WTC11 (cell line): Measurements from ENCODE around the gene KSR2. TPM values are rescaled to one million over a fixed set of nuclear protein-coding genes. Genes with fewer than 3 reads are reported as not detected.

Experiments used
- ATAC-seq: fragments of 200-7000 bp; cut with Tn5 transposase; 2 replicates; pipeline ENCODE4 v1.10.0; 2021; ENCODE audit warnings: mild to moderate bottlenecking, moderate library complexity
- CTCF ChIA-PET: fragments of 300-600 bp; sonication (Branson Sonifier 250); formaldehyde crosslinking; loops from one replicate; lab custom pipeline; 2021; ENCODE audit warnings: antibody characterized with exemption; lab: Charles Lee
- POLR2A ChIA-PET: fragments of 350-600 bp; sonication (Branson Sonifier 250); formaldehyde crosslinking; loops from one replicate; lab custom pipeline; 2021; ENCODE audit warnings: antibody characterized with exemption; lab: Charles Lee
- DNase-seq: peaks from one replicate; pipeline ENCODE4 v3.0.0; 2021; ENCODE audit warnings: low spot score
- H3K27ac Mint-ChIP-seq: 2 replicates; pipeline ENCODE4 v1.8.0; 2021; ENCODE audit warnings: mixed read lengths
- H3K27me3 Mint-ChIP-seq: 2 replicates; pipeline ENCODE4 v1.8.0; 2021; ENCODE audit warnings: low read depth, mild to moderate bottlenecking, moderate library complexity, mixed read lengths
- H3K36me3 Mint-ChIP-seq: 2 replicates; pipeline ENCODE4 v1.8.0; 2021; ENCODE audit warnings: mixed read lengths
- H3K4me1 Mint-ChIP-seq: 2 replicates; pipeline ENCODE4 v1.8.0; 2022; ENCODE audit warnings: mixed read lengths
- H3K4me3 Mint-ChIP-seq: 2 replicates; pipeline ENCODE4 v1.8.0; 2021; ENCODE audit warnings: mild to moderate bottlenecking, moderate library complexity, mixed read lengths
- H3K9me3 Mint-ChIP-seq: 2 replicates; pipeline ENCODE4 v1.8.0; 2021; ENCODE audit warnings: mixed read lengths
- ATF1 ChIP-seq: sonication (generic); formaldehyde crosslinking; IDR thresholded peaks from 2 replicates; pipeline ENCODE4 v1.8.1; 2023; ENCODE audit warnings: mild to moderate bottlenecking, moderate library complexity, missing genetic modification reagents
- ATF3 ChIP-seq: sonication (generic); formaldehyde crosslinking; conservative IDR thresholded peaks from 2 replicates; pipeline ENCODE4 v1.8.1; 2022; ENCODE audit warnings: mild to moderate bottlenecking, missing genetic modification reagents
- CREB1 ChIP-seq: sonication (generic); formaldehyde crosslinking; IDR thresholded peaks from 2 replicates; pipeline ENCODE4 v1.8.0; 2023; ENCODE audit warnings: mild to moderate bottlenecking, missing genetic modification reagents
- E2F1 ChIP-seq: sonication (generic); formaldehyde crosslinking; IDR thresholded peaks from 2 replicates; pipeline ENCODE4 v1.8.0; 2022; ENCODE audit warnings: mild to moderate bottlenecking, missing genetic modification reagents
- ERG ChIP-seq: fragments of 250-450 bp; sonication (Bioruptor Pico); IDR thresholded peaks from 2 replicates; pipeline ENCODE4 v1.8.0; 2021; ENCODE audit warnings: mild to moderate bottlenecking
- ESRRA ChIP-seq: sonication (generic); formaldehyde crosslinking; IDR thresholded peaks from 2 replicates; pipeline ENCODE4 v1.8.1; 2022; ENCODE audit warnings: mild to moderate bottlenecking, missing genetic modification reagents, borderline replicate concordance
- ETV6 ChIP-seq: sonication (generic); formaldehyde crosslinking; IDR thresholded peaks from 2 replicates; pipeline ENCODE4 v1.8.1; 2022; ENCODE audit warnings: mild to moderate bottlenecking, missing genetic modification reagents
- GABPB1 ChIP-seq: sonication (generic); formaldehyde crosslinking; IDR thresholded peaks from 2 replicates; pipeline ENCODE4 v1.8.1; 2023; ENCODE audit warnings: mild to moderate bottlenecking, missing genetic modification reagents
- GTF2I ChIP-seq: fragments of 250-450 bp; sonication (Bioruptor Pico); conservative IDR thresholded peaks from 2 replicates; pipeline ENCODE4 v1.4.0; 2021; ENCODE audit warnings: mild to moderate bottlenecking
- HMGA2 ChIP-seq: fragments of 250-450 bp; sonication (Bioruptor Pico); IDR thresholded peaks from 2 replicates; pipeline ENCODE4 v1.4.0; 2021; ENCODE audit warnings: mild to moderate bottlenecking, moderate library complexity
- IRF1 ChIP-seq: sonication (generic); formaldehyde crosslinking; IDR thresholded peaks from 2 replicates; pipeline ENCODE4 v1.8.0; 2023; ENCODE audit warnings: missing genetic modification reagents
- JAZF1 ChIP-seq: fragments of 250-450 bp; sonication (Bioruptor Pico); IDR thresholded peaks from 2 replicates; pipeline ENCODE4 v1.9.0; 2021; ENCODE audit warnings: moderate library complexity, mild to moderate bottlenecking, inconsistent platforms
- JUN ChIP-seq: sonication (generic); formaldehyde crosslinking; IDR thresholded peaks from 2 replicates; pipeline ENCODE4 v1.8.0; 2023; ENCODE audit warnings: mild to moderate bottlenecking, missing genetic modification reagents
- NR1H2 ChIP-seq: sonication (generic); formaldehyde crosslinking; IDR thresholded peaks from 2 replicates; pipeline ENCODE4 v1.9.0; 2021; ENCODE audit warnings: mild to moderate bottlenecking, moderate library complexity, missing genetic modification reagents
- OVOL2 ChIP-seq: fragments of 250-450 bp; sonication (Bioruptor Pico); IDR thresholded peaks from 2 replicates; pipeline ENCODE4 v1.9.0; 2021; ENCODE audit warnings: mild to moderate bottlenecking, borderline replicate concordance
- RELA ChIP-seq: sonication (generic); formaldehyde crosslinking; IDR thresholded peaks from 2 replicates; pipeline ENCODE4 v1.8.1; 2022; ENCODE audit warnings: missing genetic modification reagents, mild to moderate bottlenecking, borderline replicate concordance
- RORB ChIP-seq: fragments of 250-450 bp; sonication (Bioruptor Pico); IDR thresholded peaks from 2 replicates; pipeline ENCODE4 v1.9.0; 2021; ENCODE audit warnings: mild to moderate bottlenecking
- TCF7 ChIP-seq: sonication (generic); formaldehyde crosslinking; IDR thresholded peaks from 2 replicates; pipeline ENCODE4 v1.8.0; 2022; ENCODE audit warnings: mild to moderate bottlenecking, low read depth, missing genetic modification reagents, moderate library complexity
- ZNF138 ChIP-seq: sonication (generic); formaldehyde crosslinking; conservative IDR thresholded peaks from 2 replicates; pipeline ENCODE4 v1.8.1; 2022; ENCODE audit warnings: mild to moderate bottlenecking, moderate library complexity, missing genetic modification reagents
- ZNF416 ChIP-seq: fragments of 250-450 bp; sonication (Bioruptor Pico); IDR thresholded peaks from 2 replicates; pipeline ENCODE4 v1.9.0; 2021; ENCODE audit warnings: mild to moderate bottlenecking, inconsistent platforms
- ZSCAN18 ChIP-seq: fragments of 250-450 bp; sonication (Bioruptor Pico); IDR thresholded peaks from 2 replicates; pipeline ENCODE4 v2.1.2; 2022; ENCODE audit warnings: mild to moderate bottlenecking, moderate library complexity
- total RNA-seq: library from RNA; stranded (reverse); gene quantifications from 3 replicates; pipeline ENCODE4 v1.2.3, GENCODE V29; 2021
- TF ChIP-seq, protein P1 (sequence below): sonication (generic); formaldehyde crosslinking; IDR thresholded peaks from 2 replicates; pipeline ENCODE4 v1.8.0; 2022; ENCODE audit warnings: mild to moderate bottlenecking, missing genetic modification reagents
- TF ChIP-seq, protein P2 (sequence below): fragments of 250-450 bp; sonication (Bioruptor Pico); IDR thresholded peaks from 2 replicates; pipeline ENCODE4 v1.9.0; 2021; ENCODE audit warnings: moderate library complexity, mild to moderate bottlenecking, inconsistent platforms, borderline replicate concordance
- TF ChIP-seq, protein P3 (sequence below): sonication (generic); formaldehyde crosslinking; IDR thresholded peaks from 2 replicates; pipeline ENCODE4 v1.8.0; 2023; ENCODE audit warnings: missing genetic modification reagents, mild to moderate bottlenecking, borderline replicate concordance

The KSR2 gene
- total RNA-seq, 1 experiment from 2014 or later: 2.4 TPM

GRCh38 chr12:117829108-117829507 is 139.7 kb downstream of the KSR2 start (continued):
- TF ChIP-seq, protein P1, sequence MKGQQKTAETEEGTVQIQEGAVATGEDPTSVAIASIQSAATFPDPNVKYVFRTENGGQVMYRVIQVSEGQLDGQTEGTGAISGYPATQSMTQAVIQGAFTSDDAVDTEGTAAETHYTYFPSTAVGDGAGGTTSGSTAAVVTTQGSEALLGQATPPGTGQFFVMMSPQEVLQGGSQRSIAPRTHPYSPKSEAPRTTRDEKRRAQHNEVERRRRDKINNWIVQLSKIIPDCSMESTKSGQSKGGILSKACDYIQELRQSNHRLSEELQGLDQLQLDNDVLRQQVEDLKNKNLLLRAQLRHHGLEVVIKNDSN: no peak
- TF ChIP-seq ZNF138 (CRISPR knock-in tag): no peak
- TF ChIP-seq IRF1: no peak
- no peak for TF ChIP-seq OVOL2 (CRISPR knock-in tag)
- no peak for TF ChIP-seq TCF7 (CRISPR knock-in tag)

DNA sequence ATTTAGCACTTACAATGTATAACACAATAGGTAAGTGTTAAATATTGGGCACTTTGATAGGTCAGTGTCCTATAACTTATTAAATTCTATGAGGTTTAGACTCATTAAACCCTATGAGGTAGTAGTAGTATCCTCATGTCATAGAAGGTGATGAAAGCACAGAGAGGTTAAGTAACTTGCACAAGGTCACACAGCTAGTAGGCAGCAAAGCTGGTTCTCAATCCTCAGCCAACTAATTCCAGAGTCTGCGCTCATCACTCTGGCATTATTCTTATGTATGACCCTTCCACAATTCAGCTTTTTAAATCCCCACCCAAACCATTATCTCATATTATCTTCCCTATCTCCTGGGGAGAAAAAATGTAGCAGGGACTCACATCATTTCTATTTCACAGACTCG is 141.1 kb downstream of the KSR2 start:
- ChIA-PET POLR2A (no interaction called here), CTCF (interaction anchor here (1.1 to 2.8 kb wide), 3 partner anchors 9 to 460 kb away, joined by 3 to 12 read pairs (median 9); no protein-coding TSS in a partner anchor)
- H3K36me3 Mint-ChIP-seq: peaks cover 13% of the 10 kb centered on the region
- H3K4me3 Mint-ChIP-seq: no peak overlapping the region
- H3K27me3 Mint-ChIP-seq: no peaks in the 10 kb centered on the region; the same call in 1 of the 2 replicates
- ATAC-seq (no peak), DNase-seq (no peak)
- H3K4me1 Mint-ChIP-seq: peaks cover 6% of the 10 kb centered on the region
- H3K27ac Mint-ChIP-seq: no peak overlapping the region
- H3K9me3 Mint-ChIP-seq: peaks cover 22% of the 10 kb centered on the region
- TF ChIP-seq JAZF1 (CRISPR knock-in tag) (no peak), GTF2I (CRISPR knock-in tag) (no peak), ETV6 (CRISPR knock-in tag) (no peak), ATF3 (no peak), NR1H2 (CRISPR knock-in tag) (no peak), JUN (no peak), CREB1 (CRISPR knock-in tag) (no peak), IRF1 (no peak), RORB (CRISPR knock-in tag) (no peak), ATF1 (no peak), ZNF416 (CRISPR knock-in tag) (no peak), E2F1 (no peak), RELA (CRISPR knock-in tag) (no peak), ZSCAN18 (no peak), GABPB1 (CRISPR knock-in tag) (no peak), ERG (CRISPR knock-in tag) (no peak), HMGA2 (CRISPR knock-in tag) (no peak), ESRRA (CRISPR knock-in tag) (no peak)
- TF ChIP-seq, protein P2, sequence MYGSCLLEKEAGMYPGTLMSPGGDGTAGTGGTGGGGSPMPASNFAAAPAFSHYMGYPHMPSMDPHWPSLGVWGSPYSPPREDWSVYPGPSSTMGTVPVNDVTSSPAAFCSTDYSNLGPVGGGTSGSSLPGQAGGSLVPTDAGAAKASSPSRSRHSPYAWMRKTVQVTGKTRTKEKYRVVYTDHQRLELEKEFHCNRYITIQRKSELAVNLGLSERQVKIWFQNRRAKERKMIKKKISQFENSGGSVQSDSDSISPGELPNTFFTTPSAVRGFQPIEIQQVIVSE (CRISPR knock-in tag): no peak
- TF ChIP-seq, protein P3, sequence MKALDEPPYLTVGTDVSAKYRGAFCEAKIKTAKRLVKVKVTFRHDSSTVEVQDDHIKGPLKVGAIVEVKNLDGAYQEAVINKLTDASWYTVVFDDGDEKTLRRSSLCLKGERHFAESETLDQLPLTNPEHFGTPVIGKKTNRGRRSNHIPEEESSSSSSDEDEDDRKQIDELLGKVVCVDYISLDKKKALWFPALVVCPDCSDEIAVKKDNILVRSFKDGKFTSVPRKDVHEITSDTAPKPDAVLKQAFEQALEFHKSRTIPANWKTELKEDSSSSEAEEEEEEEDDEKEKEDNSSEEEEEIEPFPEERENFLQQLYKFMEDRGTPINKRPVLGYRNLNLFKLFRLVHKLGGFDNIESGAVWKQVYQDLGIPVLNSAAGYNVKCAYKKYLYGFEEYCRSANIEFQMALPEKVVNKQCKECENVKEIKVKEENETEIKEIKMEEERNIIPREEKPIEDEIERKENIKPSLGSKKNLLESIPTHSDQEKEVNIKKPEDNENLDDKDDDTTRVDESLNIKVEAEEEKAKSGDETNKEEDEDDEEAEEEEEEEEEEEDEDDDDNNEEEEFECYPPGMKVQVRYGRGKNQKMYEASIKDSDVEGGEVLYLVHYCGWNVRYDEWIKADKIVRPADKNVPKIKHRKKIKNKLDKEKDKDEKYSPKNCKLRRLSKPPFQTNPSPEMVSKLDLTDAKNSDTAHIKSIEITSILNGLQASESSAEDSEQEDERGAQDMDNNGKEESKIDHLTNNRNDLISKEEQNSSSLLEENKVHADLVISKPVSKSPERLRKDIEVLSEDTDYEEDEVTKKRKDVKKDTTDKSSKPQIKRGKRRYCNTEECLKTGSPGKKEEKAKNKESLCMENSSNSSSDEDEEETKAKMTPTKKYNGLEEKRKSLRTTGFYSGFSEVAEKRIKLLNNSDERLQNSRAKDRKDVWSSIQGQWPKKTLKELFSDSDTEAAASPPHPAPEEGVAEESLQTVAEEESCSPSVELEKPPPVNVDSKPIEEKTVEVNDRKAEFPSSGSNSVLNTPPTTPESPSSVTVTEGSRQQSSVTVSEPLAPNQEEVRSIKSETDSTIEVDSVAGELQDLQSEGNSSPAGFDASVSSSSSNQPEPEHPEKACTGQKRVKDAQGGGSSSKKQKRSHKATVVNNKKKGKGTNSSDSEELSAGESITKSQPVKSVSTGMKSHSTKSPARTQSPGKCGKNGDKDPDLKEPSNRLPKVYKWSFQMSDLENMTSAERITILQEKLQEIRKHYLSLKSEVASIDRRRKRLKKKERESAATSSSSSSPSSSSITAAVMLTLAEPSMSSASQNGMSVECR: no peak
